ENCODE results near the gene CYP3A7.

- no peak for TF ChIP-seq GPN1 (CRISPR knock-in tag; IDR thresholded peaks at IDR 0.05; ENCODE audit: borderline replicate concordance)
- no peak for TF ChIP-seq NFIC (IDR thresholded peaks at IDR 0.05; ENCODE audit: low read length)
- TF ChIP-seq BHLHE40 (IDR thresholded peaks at IDR 0.05; ENCODE audit: low read length): no peak
- no peak for TF ChIP-seq POLR2A (IDR thresholded peaks at IDR 0.05; ENCODE audit: insufficient read depth in 1 of 2, low read depth in 2 of 2, low read length in 2 of 2)
- TF ChIP-seq, protein P1, sequence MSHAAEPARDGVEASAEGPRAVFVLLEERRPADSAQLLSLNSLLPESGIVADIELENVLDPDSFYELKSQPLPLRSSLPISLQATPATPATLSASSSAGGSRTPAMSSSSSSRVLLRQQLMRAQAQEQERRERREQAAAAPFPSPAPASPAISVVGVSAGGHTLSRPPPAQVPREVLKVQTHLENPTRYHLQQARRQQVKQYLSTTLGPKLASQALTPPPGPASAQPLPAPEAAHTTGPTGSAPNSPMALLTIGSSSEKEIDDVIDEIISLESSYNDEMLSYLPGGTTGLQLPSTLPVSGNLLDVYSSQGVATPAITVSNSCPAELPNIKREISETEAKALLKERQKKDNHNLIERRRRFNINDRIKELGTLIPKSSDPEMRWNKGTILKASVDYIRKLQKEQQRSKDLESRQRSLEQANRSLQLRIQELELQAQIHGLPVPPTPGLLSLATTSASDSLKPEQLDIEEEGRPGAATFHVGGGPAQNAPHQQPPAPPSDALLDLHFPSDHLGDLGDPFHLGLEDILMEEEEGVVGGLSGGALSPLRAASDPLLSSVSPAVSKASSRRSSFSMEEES (CRISPR knock-in tag; IDR thresholded peaks at IDR 0.05): no peak
- TF ChIP-seq FOSL1 (CRISPR knock-in tag; IDR thresholded peaks at IDR 0.05; ENCODE audit: borderline replicate concordance): no peak
Measured at GRCh38 chr7:99674995-99675742, 59.8 kb downstream of the CYP3A7 start.
